Osteocyte (in vitro differentiated cells): ENCODE measurements around the gene PXN. TPM values are rescaled to one million over a fixed set of nuclear protein-coding genes. Genes with fewer than 3 reads are reported as not detected.

ENCODE experiments used
- DNase-seq: peaks from one replicate; pipeline ENCODE4 v3.0.0; 2021; ENCODE audit warnings: mixed read lengths; ENCODE audit not compliant: unreplicated experiment; ENCODE audit errors: extremely low spot score
- H3K27ac Mint-ChIP-seq: one replicate; pipeline ENCODE4 v1.8.0; 2021; ENCODE audit warnings: mild to moderate bottlenecking, mixed read lengths; ENCODE audit not compliant: unreplicated experiment
- H3K27me3 Mint-ChIP-seq: one replicate; pipeline ENCODE4 v1.8.0; 2021; ENCODE audit warnings: mixed read lengths; ENCODE audit not compliant: unreplicated experiment
- H3K36me3 Mint-ChIP-seq: one replicate; pipeline ENCODE4 v1.8.0; 2021; ENCODE audit warnings: mixed read lengths; ENCODE audit not compliant: unreplicated experiment
- H3K4me1 Mint-ChIP-seq: one replicate; pipeline ENCODE4 v1.8.0; 2021; ENCODE audit warnings: mixed read lengths; ENCODE audit not compliant: unreplicated experiment
- H3K4me3 Mint-ChIP-seq: one replicate; pipeline ENCODE4 v1.8.0; 2021; ENCODE audit warnings: mild to moderate bottlenecking, moderate library complexity, mixed read lengths; ENCODE audit not compliant: unreplicated experiment
- H3K9me3 Mint-ChIP-seq: one replicate; pipeline ENCODE4 v1.8.0; 2021; ENCODE audit warnings: mixed read lengths; ENCODE audit not compliant: unreplicated experiment
- total RNA-seq: library from RNA; stranded (reverse); gene quantifications from 2 replicates; pipeline ENCODE4 v1.2.1, GENCODE V29; 2021
- TF ChIP-seq, protein P1 (sequence below): fragments of 200-600 bp; sonication (generic); IDR thresholded peaks from 2 replicates; pipeline ENCODE4 v1.5.0; 2021; ENCODE audit warnings: antibody characterized with exemption, mild to moderate bottlenecking, moderate library complexity

Gene PXN
- total RNA-seq, 1 donor from 2014 or later, result 79.9 TPM

DNA sequence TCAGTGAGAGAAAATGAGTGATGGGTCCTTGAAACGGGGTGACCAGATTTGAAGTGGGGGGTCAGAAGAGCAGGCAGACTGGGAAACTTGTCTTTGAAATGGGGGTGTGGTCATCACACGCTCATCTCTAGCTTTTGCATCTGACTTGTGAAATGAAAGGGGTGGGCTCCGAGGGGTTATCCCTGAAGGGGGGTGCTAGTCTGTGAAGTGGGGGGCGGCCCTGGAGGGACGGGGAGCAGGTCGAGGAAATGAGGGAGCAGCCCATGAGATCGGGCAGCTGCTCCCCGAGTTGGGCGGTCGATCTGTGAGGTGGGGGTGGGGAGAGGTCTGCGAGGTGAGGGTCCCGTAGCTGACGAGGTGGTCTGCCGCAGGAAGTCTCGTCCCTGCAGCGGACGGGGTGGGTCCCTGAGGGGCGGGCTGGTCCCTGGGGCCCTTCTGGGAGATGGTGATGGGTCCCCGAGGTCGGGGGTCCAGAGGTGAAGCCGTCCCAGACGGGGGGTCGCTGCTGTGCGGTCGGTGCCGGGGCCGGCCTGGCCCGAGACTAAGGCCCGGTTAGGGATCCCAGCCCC is 542 bp downstream of the PXN start:
- DNase-seq, result no peak
- H3K27ac Mint-ChIP-seq, result peak overlapping the region; percentile 64
- TF ChIP-seq, protein P1, sequence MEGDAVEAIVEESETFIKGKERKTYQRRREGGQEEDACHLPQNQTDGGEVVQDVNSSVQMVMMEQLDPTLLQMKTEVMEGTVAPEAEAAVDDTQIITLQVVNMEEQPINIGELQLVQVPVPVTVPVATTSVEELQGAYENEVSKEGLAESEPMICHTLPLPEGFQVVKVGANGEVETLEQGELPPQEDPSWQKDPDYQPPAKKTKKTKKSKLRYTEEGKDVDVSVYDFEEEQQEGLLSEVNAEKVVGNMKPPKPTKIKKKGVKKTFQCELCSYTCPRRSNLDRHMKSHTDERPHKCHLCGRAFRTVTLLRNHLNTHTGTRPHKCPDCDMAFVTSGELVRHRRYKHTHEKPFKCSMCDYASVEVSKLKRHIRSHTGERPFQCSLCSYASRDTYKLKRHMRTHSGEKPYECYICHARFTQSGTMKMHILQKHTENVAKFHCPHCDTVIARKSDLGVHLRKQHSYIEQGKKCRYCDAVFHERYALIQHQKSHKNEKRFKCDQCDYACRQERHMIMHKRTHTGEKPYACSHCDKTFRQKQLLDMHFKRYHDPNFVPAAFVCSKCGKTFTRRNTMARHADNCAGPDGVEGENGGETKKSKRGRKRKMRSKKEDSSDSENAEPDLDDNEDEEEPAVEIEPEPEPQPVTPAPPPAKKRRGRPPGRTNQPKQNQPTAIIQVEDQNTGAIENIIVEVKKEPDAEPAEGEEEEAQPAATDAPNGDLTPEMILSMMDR, result no peak
- no peaks in the 10 kb centered on the region for H3K9me3 Mint-ChIP-seq
- H3K36me3 Mint-ChIP-seq, result no peaks in the 10 kb centered on the region
- H3K4me1 Mint-ChIP-seq, result peaks cover 41% of the 10 kb centered on the region
- H3K27me3 Mint-ChIP-seq, result no peaks in the 10 kb centered on the region
- peak overlapping the region; percentile 88 for H3K4me3 Mint-ChIP-seq

DNA sequence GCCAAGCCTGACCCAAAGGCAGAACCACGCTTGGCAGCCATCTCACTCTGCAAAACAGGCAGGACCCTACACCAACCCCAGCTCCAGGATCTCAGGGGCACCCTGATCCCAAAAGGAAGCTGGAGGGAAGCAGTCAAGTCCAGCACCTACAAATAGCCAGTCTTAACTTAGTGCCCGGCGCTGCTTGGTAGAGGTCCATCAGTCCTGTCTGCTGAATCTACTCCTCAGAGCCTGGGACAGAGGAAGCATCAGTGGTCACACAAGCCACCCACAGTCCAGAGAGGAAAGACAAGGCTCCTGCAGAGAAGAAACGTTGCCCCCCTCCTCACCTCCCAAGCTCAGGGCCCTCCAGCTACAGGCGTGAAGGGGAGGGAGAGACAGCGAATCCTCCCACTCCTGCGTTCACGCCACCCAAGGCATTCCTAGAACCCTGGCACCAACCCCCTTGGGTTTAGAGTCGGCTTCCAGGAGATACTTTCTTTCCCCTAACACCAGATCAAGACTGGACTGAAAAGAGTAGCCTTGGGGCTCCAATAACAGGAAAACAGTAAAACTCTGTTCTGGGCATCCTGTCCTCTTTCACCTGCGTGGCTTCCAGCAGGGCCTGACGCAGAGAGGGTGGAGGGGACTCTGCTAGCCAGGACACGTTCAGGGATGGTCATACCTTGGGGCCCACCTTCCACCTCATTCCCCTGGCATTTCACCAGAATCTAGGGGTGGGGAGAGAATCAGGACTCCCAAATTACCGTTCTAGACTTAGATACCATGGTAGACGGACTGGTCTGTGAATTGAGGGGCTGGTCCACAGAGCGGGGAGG is 1.2 kb downstream of the PXN start:
- Mint-ChIP-seq H3K4me3 (peak overlapping the region; percentile 88), H3K27ac (peak overlapping the region; percentile 64), H3K36me3 (no peaks in the 10 kb centered on the region), H3K4me1 (peaks cover 46% of the 10 kb centered on the region), H3K27me3 (no peaks in the 10 kb centered on the region), H3K9me3 (no peaks in the 10 kb centered on the region)
- TF ChIP-seq, protein P1, result no peak
- no peak for DNase-seq

DNA sequence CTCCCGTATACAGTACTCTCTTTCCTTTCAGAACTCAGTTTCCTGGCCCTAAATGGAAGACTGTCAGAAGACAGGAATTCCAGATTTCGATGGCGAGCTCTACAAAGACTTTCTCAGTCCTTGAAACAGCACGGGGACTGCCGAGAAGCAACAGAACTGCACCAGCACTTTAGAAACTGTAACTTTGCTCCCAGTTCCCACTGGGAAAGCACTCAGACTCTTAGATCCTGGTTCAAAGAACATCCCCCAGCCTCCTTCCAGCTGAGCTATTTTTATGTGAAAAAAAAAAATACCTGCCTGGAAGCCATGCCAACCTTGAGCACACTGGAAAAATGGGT is 1.8 kb downstream of the PXN start:
- no peaks in the 10 kb centered on the region for H3K9me3 Mint-ChIP-seq
- TF ChIP-seq, protein P1, result no peak
- peaks cover 47% of the 10 kb centered on the region for H3K4me1 Mint-ChIP-seq
- no peak for DNase-seq
- peak overlapping the region; percentile 88 for H3K4me3 Mint-ChIP-seq
- no peaks in the 10 kb centered on the region for H3K27me3 Mint-ChIP-seq
- H3K36me3 Mint-ChIP-seq, result no peaks in the 10 kb centered on the region
- H3K27ac Mint-ChIP-seq, result peak overlapping the region; percentile 64

DNA sequence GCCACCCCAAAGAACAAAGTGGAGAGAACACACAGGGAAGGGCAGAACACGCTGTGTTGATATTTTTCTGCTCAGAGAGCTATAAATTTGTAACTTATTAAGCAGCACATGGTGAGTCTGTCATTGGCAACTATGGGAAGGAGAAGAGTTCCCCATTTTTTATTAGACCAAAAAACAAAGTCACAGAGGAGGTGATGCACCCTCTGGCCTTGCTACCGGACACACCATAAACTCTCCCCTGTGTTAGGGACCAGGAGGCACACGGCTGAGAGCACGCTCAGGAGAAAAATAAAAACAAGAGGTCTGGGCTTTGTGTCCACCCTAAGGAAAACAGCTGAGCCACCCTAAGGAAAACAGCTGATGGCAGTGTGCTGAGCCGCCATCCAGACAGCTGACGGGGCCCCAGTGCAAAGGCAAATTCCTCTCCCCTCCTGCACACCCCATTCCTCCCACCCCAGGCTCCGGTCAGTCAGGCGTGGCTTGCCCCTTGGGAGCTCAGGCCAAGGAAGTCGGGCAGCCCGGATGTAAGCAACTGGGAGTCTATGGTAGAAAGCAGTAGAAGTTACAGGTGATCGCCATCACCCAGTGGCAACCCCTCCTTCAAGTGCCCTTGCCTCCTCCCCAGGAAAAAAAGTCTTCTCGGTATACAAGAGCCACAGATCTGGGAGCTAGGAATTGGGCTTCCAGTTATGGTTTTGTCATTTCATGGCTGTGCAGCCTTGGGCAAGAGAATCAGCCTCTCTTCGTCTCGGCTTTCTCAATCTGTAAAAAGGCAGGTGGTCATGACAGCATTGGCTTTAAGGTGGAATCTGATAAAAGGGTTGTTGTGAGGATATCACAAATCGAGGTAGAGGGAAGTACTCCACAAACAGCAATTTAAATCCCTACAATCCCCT is 2.4 kb downstream of the PXN start:
- H3K27ac Mint-ChIP-seq, result peak overlapping the region; percentile 64
- H3K4me1 Mint-ChIP-seq, result peaks cover 53% of the 10 kb centered on the region
- TF ChIP-seq, protein P1, result no peak
- DNase-seq, result no peak
- H3K4me3 Mint-ChIP-seq, result peak overlapping the region; percentile 88
- H3K27me3 Mint-ChIP-seq, result no peaks in the 10 kb centered on the region
- H3K36me3 Mint-ChIP-seq, result no peaks in the 10 kb centered on the region
- H3K9me3 Mint-ChIP-seq, result no peaks in the 10 kb centered on the region
